Loucy (cell line): ENCODE measurements around the gene IL20RA.
"Not testable (repeated sequence)": the region's sequence is repeated elsewhere in the genome, so short reads cannot be mapped to it uniquely, and the experiment has no call there.

Source experiments
- H2AFZ ChIP-seq: fragments of 200-600 bp; sonication (generic); 2 replicates; pipeline ENCODE4 v1.6.0; 2016; ENCODE audit warnings: antibody characterized with exemption, mild to moderate bottlenecking, low read length, moderate library complexity
- H3F3A ChIP-seq: fragments of 200-600 bp; 2 replicates; pipeline ENCODE4 v1.6.0; 2016; ENCODE audit warnings: antibody characterized with exemption, low read depth, mild to moderate bottlenecking
- H3K27me3 ChIP-seq: fragments of 200-600 bp; sonication (generic); 2 replicates; pipeline ENCODE4 v1.6.1; 2014; ENCODE audit warnings: low read length, mild to moderate bottlenecking; ENCODE audit not compliant: insufficient read depth, poor library complexity, severe bottlenecking
- H3K36me3 ChIP-seq: fragments of 200-600 bp; sonication (generic); 2 replicates; pipeline ENCODE4 v1.6.1; 2016; ENCODE audit warnings: low read length; ENCODE audit not compliant: insufficient read depth
- H3K4me1 ChIP-seq: fragments of 200-600 bp; sonication (generic); 2 replicates; pipeline ENCODE4 v1.5.1; 2014; ENCODE audit warnings: low read length, mild to moderate bottlenecking; ENCODE audit not compliant: insufficient read depth, poor library complexity, severe bottlenecking
- H3K4me2 ChIP-seq: fragments of 200-600 bp; sonication (generic); 2 replicates; pipeline ENCODE4 v1.6.0; 2014; ENCODE audit warnings: antibody characterized with exemption, low read length, low read depth, mild to moderate bottlenecking; ENCODE audit not compliant: poor library complexity, severe bottlenecking
- H3K4me3 ChIP-seq: fragments of 200-600 bp; sonication (generic); 2 replicates; pipeline ENCODE4 v1.5.1; 2014; ENCODE audit warnings: low read length, mild to moderate bottlenecking, mixed read lengths; ENCODE audit not compliant: poor library complexity, severe bottlenecking
- H3K79me2 ChIP-seq: fragments of 200-600 bp; sonication (generic); 2 replicates; pipeline ENCODE4 v1.6.1; 2014; ENCODE audit warnings: low read length; ENCODE audit not compliant: insufficient read depth
- H3K9ac ChIP-seq: fragments of 200-600 bp; sonication (generic); 2 replicates; pipeline ENCODE4 v1.6.0; 2014; ENCODE audit warnings: mild to moderate bottlenecking, low read depth, low read length, moderate library complexity; ENCODE audit not compliant: poor library complexity, severe bottlenecking
- H3K9me2 ChIP-seq: fragments of 200-600 bp; sonication (generic); replicated peaks from 2 replicates; pipeline ENCODE4 v1.6.1; 2016; ENCODE audit warnings: low read depth, low read length, mixed read lengths
- H3K9me3 ChIP-seq: fragments of 200-600 bp; sonication (generic); 2 replicates; pipeline ENCODE4 v1.6.1; 2014; ENCODE audit warnings: mild to moderate bottlenecking, antibody characterized with exemption, low read length, low read depth; ENCODE audit not compliant: insufficient read depth
- H4K20me1 ChIP-seq: fragments of 200-600 bp; sonication (generic); 2 replicates; pipeline ENCODE4 v1.6.0; 2014; ENCODE audit warnings: antibody characterized with exemption, low read length, mild to moderate bottlenecking; ENCODE audit not compliant: insufficient read depth, poor library complexity, severe bottlenecking
- EZH2phosphoT487 ChIP-seq: fragments of 200-600 bp; IDR thresholded peaks from 2 replicates; pipeline ENCODE4 v1.6.1; 2018; ENCODE audit warnings: antibody characterized with exemption, mild to moderate bottlenecking, moderate library complexity, borderline replicate concordance
- TF ChIP-seq, protein P1 (sequence below): fragments of 200-600 bp; sonication (generic); conservative IDR thresholded peaks from 2 replicates; pipeline ENCODE4 v1.5.1; 2014; ENCODE audit warnings: mild to moderate bottlenecking, antibody characterized with exemption, low read length

IL20RA gene

GRCh38 chr6:136960781-136961180 is 84.0 kb downstream of the IL20RA start:
- Histone ChIP-seq H4K20me1 (no peaks in the 10 kb centered on the region), H3K27me3 (no peaks in the 10 kb centered on the region), H3K36me3 (no peaks in the 10 kb centered on the region), H3K9me3 (no peaks in the 10 kb centered on the region), H3K9ac (no peak overlapping the region), H3K4me1 (no peaks in the 10 kb centered on the region), H3K79me2 (no peaks in the 10 kb centered on the region), H3K4me2 (no peak overlapping the region), H3K4me3 (no peak overlapping the region), H2AFZ (no peak overlapping the region), H3F3A (no peaks in the 10 kb centered on the region), H3K9me2 (no peaks in the 10 kb centered on the region)
- TF ChIP-seq, protein P1, sequence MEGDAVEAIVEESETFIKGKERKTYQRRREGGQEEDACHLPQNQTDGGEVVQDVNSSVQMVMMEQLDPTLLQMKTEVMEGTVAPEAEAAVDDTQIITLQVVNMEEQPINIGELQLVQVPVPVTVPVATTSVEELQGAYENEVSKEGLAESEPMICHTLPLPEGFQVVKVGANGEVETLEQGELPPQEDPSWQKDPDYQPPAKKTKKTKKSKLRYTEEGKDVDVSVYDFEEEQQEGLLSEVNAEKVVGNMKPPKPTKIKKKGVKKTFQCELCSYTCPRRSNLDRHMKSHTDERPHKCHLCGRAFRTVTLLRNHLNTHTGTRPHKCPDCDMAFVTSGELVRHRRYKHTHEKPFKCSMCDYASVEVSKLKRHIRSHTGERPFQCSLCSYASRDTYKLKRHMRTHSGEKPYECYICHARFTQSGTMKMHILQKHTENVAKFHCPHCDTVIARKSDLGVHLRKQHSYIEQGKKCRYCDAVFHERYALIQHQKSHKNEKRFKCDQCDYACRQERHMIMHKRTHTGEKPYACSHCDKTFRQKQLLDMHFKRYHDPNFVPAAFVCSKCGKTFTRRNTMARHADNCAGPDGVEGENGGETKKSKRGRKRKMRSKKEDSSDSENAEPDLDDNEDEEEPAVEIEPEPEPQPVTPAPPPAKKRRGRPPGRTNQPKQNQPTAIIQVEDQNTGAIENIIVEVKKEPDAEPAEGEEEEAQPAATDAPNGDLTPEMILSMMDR: no peak
- TF ChIP-seq EZH2phosphoT487: no peak

DNA sequence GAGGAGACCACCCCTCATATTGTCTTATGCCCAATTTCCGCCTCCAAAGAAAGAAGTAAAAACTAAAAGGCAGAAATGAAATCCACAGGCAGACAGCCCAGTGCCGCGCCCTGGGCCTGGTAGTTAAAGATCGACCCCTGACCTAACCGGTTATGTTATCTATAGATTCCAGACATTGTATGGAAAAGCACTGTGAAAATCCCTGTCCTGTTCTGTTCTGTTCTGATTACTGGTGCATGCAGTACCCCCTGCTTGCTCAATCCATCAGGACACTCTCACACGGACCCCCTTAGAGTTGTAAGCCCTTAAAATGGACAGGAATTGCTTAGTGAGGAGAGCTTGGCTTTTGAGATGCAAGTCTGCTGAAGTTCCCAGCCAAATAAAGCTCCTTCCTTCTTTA is 84.8 kb downstream of the IL20RA start:
- H3K79me2 ChIP-seq, H3K9me2 ChIP-seq: not testable (repeated sequence)

DNA sequence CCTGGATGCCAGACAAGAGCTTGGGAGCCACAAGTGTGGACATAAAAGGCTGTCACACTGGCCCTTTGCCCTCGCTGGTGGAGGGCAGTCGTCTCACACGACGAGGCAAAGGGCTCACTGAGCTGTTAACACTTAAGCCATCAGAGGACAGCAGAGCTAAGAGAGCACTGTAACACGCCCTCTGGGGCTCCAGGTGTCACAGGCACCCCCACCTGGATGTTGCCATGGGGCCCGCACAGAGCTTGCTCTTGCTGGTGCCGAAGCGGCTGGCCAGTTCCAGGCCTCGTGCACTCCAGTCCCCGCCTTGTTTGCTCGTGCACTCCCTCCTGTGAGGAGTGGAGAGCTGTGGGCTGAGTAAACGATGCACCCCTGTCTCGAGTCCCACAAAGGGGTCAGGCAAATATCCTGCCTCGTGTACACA is 85.3 kb downstream of the IL20RA start:
- Histone ChIP-seq H3K36me3 (no peaks in the 10 kb centered on the region), H3K9me2 (no peaks in the 10 kb centered on the region), H3K4me3 (no peak overlapping the region), H3K4me1 (no peaks in the 10 kb centered on the region), H2AFZ (no peak overlapping the region), H3K27me3 (peaks cover 5% of the 10 kb centered on the region), H3K4me2 (no peak overlapping the region), H3K9ac (no peak overlapping the region), H3K9me3 (no peaks in the 10 kb centered on the region), H3K79me2 (no peaks in the 10 kb centered on the region), H3F3A (no peaks in the 10 kb centered on the region), H4K20me1 (no peaks in the 10 kb centered on the region)
- TF ChIP-seq, protein P1: no peak
- no peak for TF ChIP-seq EZH2phosphoT487

More for the DNA sequence above, 84.8 kb downstream of the IL20RA start:
- H4K20me1 ChIP-seq, H3K9ac ChIP-seq, H3K9me3 ChIP-seq, H3K36me3 ChIP-seq, H3K4me3 ChIP-seq, H3F3A ChIP-seq, H2AFZ ChIP-seq, H3K4me1 ChIP-seq, H3K27me3 ChIP-seq, H3K4me2 ChIP-seq: not testable (repeated sequence)

GRCh38 chr6:136958168-136958567 is 86.6 kb downstream of the IL20RA start:
- Histone ChIP-seq H3K79me2 (no peaks in the 10 kb centered on the region), H2AFZ (no peak overlapping the region), H3K9me3 (no peaks in the 10 kb centered on the region), H3K27me3 (peaks cover 5% of the 10 kb centered on the region), H3K4me2 (no peak overlapping the region), H3K9ac (no peak overlapping the region), H3K36me3 (no peaks in the 10 kb centered on the region), H3K4me1 (no peaks in the 10 kb centered on the region), H4K20me1 (no peaks in the 10 kb centered on the region), H3F3A (no peaks in the 10 kb centered on the region), H3K4me3 (no peak overlapping the region), H3K9me2 (no peaks in the 10 kb centered on the region)
- TF ChIP-seq, protein P1: no peak
- TF ChIP-seq EZH2phosphoT487: no peak
